ENCODE measurements around the gene TK1.
"Not testable (repeated sequence)": the region's sequence is repeated elsewhere in the genome, so short reads cannot be mapped to it uniquely, and the experiment has no call there.

TK1 gene

GRCh38 chr17:78186692-78187595 is at the start of gene TK1, which contains the start of gene AFMID:
TK1 (minus strand) TSS chr17:78187052; CDS start chr17:78186994, 58 bp downstream.
AFMID (plus strand) TSS chr17:78187362; CDS start chr17:78187371, 9 bp downstream.
- peak; percentile 97 for DNase-seq

- no peak for DNase-seq
These were observed 49.0 kb upstream of the TK1 start for GRCh38 chr17:78235885-78236284.

GRCh38 chr17:78235022-78235421 is 48.2 kb upstream of the TK1 start:
- DNase-seq = not testable (repeated sequence)

- DNase-seq = no peak
These were observed 47.5 kb upstream of the TK1 start for GRCh38 chr17:78234261-78234865.

- no peak for DNase-seq
These were observed 46.8 kb upstream of the TK1 start for GRCh38 chr17:78233678-78234077.

- no peak for DNase-seq
These were observed 46.0 kb upstream of the TK1 start for GRCh38 chr17:78232859-78233173.

GRCh38 chr17:78231991-78232858 is 45.4 kb upstream of the TK1 start:
- DNase-seq = no peak

GRCh38 chr17:78230996-78231935 is 44.4 kb upstream of the TK1 start, which contains the start of gene TMEM235:
TMEM235 (plus strand) TSS chr17:78231631; CDS start chr17:78232024, 393 bp downstream.
- DNase-seq = no peak

GRCh38 chr17:78230252-78230962 is 43.6 kb upstream of the TK1 start:
- no peak for DNase-seq

- no peak for DNase-seq
These were observed 41.3 kb upstream of the TK1 start for GRCh38 chr17:78228176-78228575.

- no peak for DNase-seq
These were observed 40.6 kb upstream of the TK1 start for GRCh38 chr17:78227455-78227916.

- DNase-seq = no peak
These were observed 40.1 kb upstream of the TK1 start for GRCh38 chr17:78226759-78227454.

GRCh38 chr17:78226055-78226758 is 39.4 kb upstream of the TK1 start:
- no peak for DNase-seq

GRCh38 chr17:78225088-78225865 is 38.4 kb upstream of the TK1 start:
- no peak for DNase-seq

GRCh38 chr17:78224231-78225087 is 37.6 kb upstream of the TK1 start:
- DNase-seq = no peak

GRCh38 chr17:78223765-78224164 is 36.9 kb upstream of the TK1 start:
- DNase-seq = no peak

- no peak for DNase-seq
These were observed 36.2 kb upstream of the TK1 start for GRCh38 chr17:78223061-78223460.
